Ascending aorta (tissue), 2 donors: Measurements from ENCODE around the gene CCNH. TPM values are rescaled to one million over a fixed set of nuclear protein-coding genes. Genes with fewer than 3 reads are reported as not detected.

Experiments used
- DNase-seq, 2 donors: peaks; one replicate each; pipeline ENCODE4 v3.0.0-alpha.2; 2019; ENCODE audit warnings: low spot score in 2 of 2
- H3K27ac ChIP-seq, 2 donors: fragments of 200-600 bp; sonication (generic); one replicate each; pipeline ENCODE4 v1.5.1; 2016 to 2017; ENCODE audit warnings: mild to moderate bottlenecking in 1 of 2
- H3K27me3 ChIP-seq: fragments of 200-600 bp; sonication (generic); one replicate; pipeline ENCODE4 v1.5.1; 2017
- H3K36me3 ChIP-seq, 2 donors: fragments of 200-600 bp; sonication (generic); one replicate each; pipeline ENCODE4 v1.5.1; 2016
- H3K4me1 ChIP-seq, 2 donors: fragments of 200-600 bp; sonication (generic); one replicate each; pipeline ENCODE4 v1.5.1; 2016 to 2017; ENCODE audit warnings: mild to moderate bottlenecking in 1 of 2
- H3K4me3 ChIP-seq, 2 donors: fragments of 200-600 bp; sonication (generic); one replicate each; pipeline ENCODE4 v1.5.1; 2016 to 2017; ENCODE audit warnings: mild to moderate bottlenecking in 1 of 2
- H3K9me3 ChIP-seq, 2 donors: fragments of 200-600 bp; sonication (generic); one replicate each; pipeline ENCODE4 v1.5.1; 2016
- intact Hi-C: fragments of 100-400 bp; cut with DNase I; formaldehyde crosslinking; loops from one replicate; pipeline ENCODE4 v1.15.1; 2023
- total RNA-seq: library from RNA; depleted of rRNA; stranded (reverse); fragments of >200 nt; gene quantifications from one replicate; pipeline ENCODE4 v1.1.0, GENCODE V29; 2016
- TF ChIP-seq, protein P1 (sequence below), 3 experiments: fragments of 200-600 bp in 2 of 3; fragments of 450-650 bp in 1 of 3; sonication (generic) in 2 of 3; IDR thresholded peaks; one replicate each; pipeline ENCODE4 v1.5.1; 2016 to 2019; ENCODE audit warnings: antibody characterized with exemption in 3 of 3, mild to moderate bottlenecking in 1 of 3, moderate library complexity in 1 of 3

CCNH gene
- total RNA-seq, 1 donor from 2014 or later: 65.7 TPM

DNA sequence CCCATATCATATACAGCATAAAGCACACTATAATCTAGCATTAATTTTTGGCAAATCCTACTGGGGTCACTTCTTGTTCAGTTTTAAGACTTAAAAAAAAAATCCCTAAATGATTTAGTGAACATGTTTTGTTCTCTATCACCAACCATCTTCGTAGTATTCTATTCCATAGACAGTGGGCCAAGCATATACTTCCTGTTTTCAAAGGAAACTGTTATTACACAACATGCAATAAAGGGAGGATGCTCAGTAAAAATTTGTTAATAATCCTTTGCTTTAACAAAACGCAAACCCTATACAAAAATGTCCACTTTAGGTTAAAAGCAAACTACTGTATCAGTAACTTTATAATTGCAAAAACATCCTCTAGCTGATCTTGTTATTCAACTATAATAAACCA lies 13.0 kb downstream of the CCNH start:
- Histone ChIP-seq H3K9me3 (no peaks in the 10 kb centered on the region), H3K27me3 (no peaks in the 10 kb centered on the region), H3K36me3 (peaks cover 43 to 71% of the 10 kb centered on the region in 2 donors), H3K4me3 (no peak overlapping the region), H3K27ac (no peak overlapping the region), H3K4me1 (peaks cover 0 to 5% of the 10 kb centered on the region in 2 donors)
- intact Hi-C loops: no loop called here
- TF ChIP-seq, protein P1, sequence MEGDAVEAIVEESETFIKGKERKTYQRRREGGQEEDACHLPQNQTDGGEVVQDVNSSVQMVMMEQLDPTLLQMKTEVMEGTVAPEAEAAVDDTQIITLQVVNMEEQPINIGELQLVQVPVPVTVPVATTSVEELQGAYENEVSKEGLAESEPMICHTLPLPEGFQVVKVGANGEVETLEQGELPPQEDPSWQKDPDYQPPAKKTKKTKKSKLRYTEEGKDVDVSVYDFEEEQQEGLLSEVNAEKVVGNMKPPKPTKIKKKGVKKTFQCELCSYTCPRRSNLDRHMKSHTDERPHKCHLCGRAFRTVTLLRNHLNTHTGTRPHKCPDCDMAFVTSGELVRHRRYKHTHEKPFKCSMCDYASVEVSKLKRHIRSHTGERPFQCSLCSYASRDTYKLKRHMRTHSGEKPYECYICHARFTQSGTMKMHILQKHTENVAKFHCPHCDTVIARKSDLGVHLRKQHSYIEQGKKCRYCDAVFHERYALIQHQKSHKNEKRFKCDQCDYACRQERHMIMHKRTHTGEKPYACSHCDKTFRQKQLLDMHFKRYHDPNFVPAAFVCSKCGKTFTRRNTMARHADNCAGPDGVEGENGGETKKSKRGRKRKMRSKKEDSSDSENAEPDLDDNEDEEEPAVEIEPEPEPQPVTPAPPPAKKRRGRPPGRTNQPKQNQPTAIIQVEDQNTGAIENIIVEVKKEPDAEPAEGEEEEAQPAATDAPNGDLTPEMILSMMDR (IDR thresholded peaks at IDR 0.05): no peak
- no peak for DNase-seq

DNA sequence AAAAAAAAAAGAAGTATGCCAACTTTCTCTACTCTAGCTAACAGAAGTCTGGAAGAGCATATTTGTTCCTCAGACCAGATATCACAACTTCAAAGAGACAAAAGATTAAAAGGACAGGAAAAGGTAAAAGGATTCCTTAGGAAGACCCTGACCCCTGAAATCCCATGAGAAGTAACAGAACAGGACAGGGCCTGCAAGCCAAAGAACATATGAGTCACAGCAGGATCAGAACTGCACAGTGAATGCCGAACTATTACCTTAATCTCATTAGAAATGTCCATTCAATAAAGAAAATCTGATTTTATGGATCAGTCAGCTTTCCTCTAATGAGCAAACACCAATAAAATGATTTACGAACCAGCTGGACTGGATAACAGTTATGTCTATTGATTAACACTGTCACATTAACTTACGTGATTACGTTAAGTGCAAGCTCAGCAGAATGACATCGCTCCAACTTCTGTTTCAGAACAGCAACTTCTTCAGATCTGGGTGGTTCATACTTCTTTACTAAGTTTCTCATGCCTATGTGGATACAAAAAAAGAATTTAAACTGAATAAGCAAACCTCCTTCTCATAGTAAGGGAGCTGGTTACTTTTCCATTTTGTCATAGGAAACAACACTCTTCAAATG lies 13.6 kb downstream of the CCNH start:
- no peak for DNase-seq
- TF ChIP-seq, protein P1 (IDR thresholded peaks at IDR 0.05): no peak
- H3K4me3 ChIP-seq: no peak overlapping the region
- peaks cover 0 to 8% of the 10 kb centered on the region in 2 donors for H3K4me1 ChIP-seq
- H3K36me3 ChIP-seq: peaks cover 43 to 72% of the 10 kb centered on the region in 2 donors
- H3K27me3 ChIP-seq: no peaks in the 10 kb centered on the region
- intact Hi-C loops: no loop called here
- H3K9me3 ChIP-seq: no peaks in the 10 kb centered on the region
- H3K27ac ChIP-seq: peak overlapping the region in 1 of 2 donors; percentile 12

DNA sequence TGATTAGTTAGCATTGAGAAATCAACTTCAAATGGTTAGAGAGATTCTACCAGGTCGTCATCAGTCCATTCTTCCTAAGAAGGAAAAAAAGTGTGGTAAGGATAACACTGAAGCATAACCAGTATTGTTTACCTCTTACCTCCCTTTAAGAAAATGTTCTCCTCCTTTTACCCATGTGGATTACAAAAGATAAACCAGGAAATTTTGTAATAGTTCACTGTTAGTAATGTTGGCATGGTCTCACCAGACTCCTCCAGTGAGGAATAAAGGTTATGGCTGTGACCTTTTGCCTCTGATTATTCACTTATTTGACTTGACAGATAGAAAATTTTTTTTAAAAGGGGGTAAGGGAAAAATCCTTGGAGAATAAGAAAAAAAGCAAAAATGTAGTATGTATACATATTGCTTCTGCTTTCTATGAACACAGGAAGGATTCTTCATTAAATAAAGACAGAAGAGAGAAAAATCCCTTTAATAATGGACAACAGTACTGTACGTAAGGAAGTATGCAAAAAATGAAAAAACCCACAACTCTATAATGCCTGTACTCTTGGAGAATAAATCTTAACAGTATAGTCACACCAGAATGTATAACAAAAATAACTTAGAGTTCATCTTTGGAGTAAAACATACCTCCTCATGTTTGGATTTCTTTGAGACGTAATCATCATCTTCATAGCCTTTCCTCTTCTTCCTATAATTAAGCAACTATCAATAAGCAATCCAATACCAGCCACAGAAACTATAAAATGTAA lies 18.1 kb downstream of the CCNH start:
- Histone ChIP-seq H3K4me1 (peaks cover 0 to 23% of the 10 kb centered on the region in 2 donors), H3K36me3 (peaks cover 38 to 75% of the 10 kb centered on the region in 2 donors), H3K27me3 (no peaks in the 10 kb centered on the region), H3K27ac (peak overlapping the region; percentile 7 to 10), H3K4me3 (no peak overlapping the region), H3K9me3 (no peaks in the 10 kb centered on the region)
- TF ChIP-seq, protein P1 (IDR thresholded peaks at IDR 0.05): no peak
- no peak for DNase-seq
- intact Hi-C loops: no loop called here

DNA sequence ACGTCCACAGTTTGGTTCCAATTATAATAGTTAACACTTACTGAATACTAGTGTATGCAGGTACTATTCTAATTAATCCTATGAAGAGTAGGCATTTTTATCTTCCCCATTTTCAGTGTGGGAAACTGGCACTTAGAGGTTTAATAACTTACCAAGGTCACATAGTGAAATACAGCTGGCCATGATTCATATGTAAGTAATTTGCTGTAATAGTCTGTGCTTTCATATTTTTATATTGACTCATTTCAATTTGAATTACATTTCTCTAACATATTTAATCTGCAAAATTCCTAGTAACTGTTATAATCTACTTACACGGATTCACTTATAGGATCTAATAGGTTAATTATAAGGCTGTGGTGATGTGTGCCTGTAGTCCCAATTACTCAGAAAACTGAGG lies 19.4 kb downstream of the CCNH start:
- H3K4me3 ChIP-seq: no peak overlapping the region
- peak overlapping the region; percentile 47 to 58 for H3K27ac ChIP-seq
- H3K4me1 ChIP-seq: peaks cover 0 to 23% of the 10 kb centered on the region in 2 donors
- intact Hi-C loops: no loop called here
- TF ChIP-seq, protein P1 (IDR thresholded peaks at IDR 0.05): no peak
- no peak for DNase-seq
- no peaks in the 10 kb centered on the region for H3K27me3 ChIP-seq
- peaks cover 34 to 72% of the 10 kb centered on the region in 2 donors for H3K36me3 ChIP-seq
- H3K9me3 ChIP-seq: no peaks in the 10 kb centered on the region

DNA sequence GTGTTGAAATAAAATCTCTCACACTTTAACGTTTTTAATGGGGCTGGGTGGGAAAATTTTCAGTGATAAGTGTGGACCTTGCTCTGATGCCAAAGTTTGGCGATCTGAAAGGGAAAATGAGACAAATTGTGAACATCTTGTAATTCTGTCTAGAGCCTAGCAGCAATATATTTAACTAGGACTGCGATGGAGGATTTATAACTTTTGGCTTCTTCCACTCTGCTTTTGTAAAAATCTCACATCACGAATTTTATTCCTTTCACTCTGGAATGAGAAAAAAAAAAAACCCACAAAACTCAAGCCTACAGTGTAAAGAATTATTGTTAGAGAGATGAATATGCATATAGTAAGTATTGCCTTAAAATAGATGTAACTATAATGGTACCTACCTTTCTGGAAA lies 19.9 kb downstream of the CCNH start:
- no peak for DNase-seq
- Histone ChIP-seq H3K9me3 (no peaks in the 10 kb centered on the region), H3K4me1 (peaks cover 0 to 23% of the 10 kb centered on the region in 2 donors), H3K36me3 (peaks cover 34 to 67% of the 10 kb centered on the region in 2 donors), H3K27me3 (no peaks in the 10 kb centered on the region), H3K4me3 (no peak overlapping the region), H3K27ac (peak overlapping the region; percentile 47 to 58)
- TF ChIP-seq, protein P1 (IDR thresholded peaks at IDR 0.05): no peak
- intact Hi-C loops: no loop called here
